Mesangial cell (primary cell): Measurements from ENCODE around the gene HSD11B1. TPM values are rescaled to one million over a fixed set of nuclear protein-coding genes. Genes with fewer than 3 reads are reported as not detected.

Experiments
- total RNA-seq: library from RNA; depleted of rRNA; stranded (reverse); fragments of >200 nt; gene quantifications from 2 replicates; pipeline ENCODE4 v1.2.3, GENCODE V29; 2015

Gene HSD11B1
- total RNA-seq, result not detected in 2 replicates

GRCh38 chr1:209704584-209704983 is at the start of gene HSD11B1:
Gene HSD11B1, plus strand, starts transcription at chr1:209704846. Its CDS starts 97 bp downstream, at chr1:209704943.

GRCh38 chr1:209674957-209675564 is 29.6 kb upstream of the HSD11B1 start, which contains the start of gene G0S2:
Gene G0S2, plus strand, starts transcription at chr1:209675412. Its CDS starts 273 bp downstream, at chr1:209675685.

GRCh38 chr1:209755926-209756614 is 51.4 kb downstream of the HSD11B1 start, which contains the start of gene TRAF3IP3:
Gene TRAF3IP3, plus strand, starts transcription at chr1:209756053. Its CDS starts 3,987 bp downstream, at chr1:209760040.

Other genes starting within 250 kb of the HSD11B1 start
- gene CAMK1G, start 121.1 kb upstream of the HSD11B1 start, total RNA-seq, result 0.51 TPM in 1 of 2 replicates, not detected in the other
- 6.2 and 7.2 TPM in 2 replicates for gene LAMB3, start 52.4 kb upstream of the HSD11B1 start, total RNA-seq
- 1.5 and 5.1 TPM in 2 replicates for gene G0S2, start 29.4 kb upstream of the HSD11B1 start, total RNA-seq
- gene TRAF3IP3, start 51.2 kb downstream of the HSD11B1 start, total RNA-seq, result not detected in 2 replicates
- 1.8 and 2.3 TPM in 2 replicates for gene C1orf74, start 79.7 kb downstream of the HSD11B1 start, total RNA-seq
- gene IRF6, start 101.3 kb downstream of the HSD11B1 start, total RNA-seq, result 3.1 and 11.8 TPM in 2 replicates
- gene UTP25, start 123.1 kb downstream of the HSD11B1 start, total RNA-seq, result 4.9 and 6.6 TPM in 2 replicates
- 2.6 and 8.0 TPM in 2 replicates for gene SYT14, start 233.4 kb downstream of the HSD11B1 start, total RNA-seq